Liver (tissue), 9 donors: Measurements from ENCODE around the gene ID4. TPM values are rescaled to one million over a fixed set of nuclear protein-coding genes. Genes with fewer than 3 reads are reported as not detected.

Experiments used
- DNase-seq: peaks from one replicate; pipeline ENCODE4 v3.0.0-alpha.2; 2017; ENCODE audit warnings: low spot score
- H3K27ac ChIP-seq, 2 donors: one replicate each; pipeline ENCODE4 v1.7.0; 2013; ENCODE audit warnings: inconsistent platforms in 2 of 2, low read length in 2 of 2, control low read depth in 1 of 2, low read depth in 1 of 2, mild to moderate bottlenecking in 1 of 2
- H3K27me3 ChIP-seq, 4 donors: one replicate each; pipeline versions ENCODE4 v1.6.1 to v1.7.0; 2013; ENCODE audit warnings: low read length in 3 of 4, inconsistent platforms in 1 of 4, mild to moderate bottlenecking in 1 of 4, moderate library complexity in 1 of 4; ENCODE audit not compliant: control insufficient read depth in 4 of 4, insufficient read depth in 4 of 4
- H3K36me3 ChIP-seq, 4 donors: one replicate each; pipeline versions ENCODE4 v1.6.1 to v1.7.0; 2013; ENCODE audit warnings: low read length in 3 of 4, mild to moderate bottlenecking in 3 of 4, low read depth in 1 of 4, moderate library complexity in 1 of 4; ENCODE audit not compliant: control insufficient read depth in 4 of 4, insufficient read depth in 3 of 4
- H3K4me1 ChIP-seq, 4 donors: one replicate each; pipeline versions ENCODE4 v1.6.1 to v1.7.0; 2013; ENCODE audit warnings: low read length in 3 of 4, mild to moderate bottlenecking in 3 of 4, moderate library complexity in 1 of 4; ENCODE audit not compliant: control insufficient read depth in 4 of 4, insufficient read depth in 4 of 4
- H3K4me3 ChIP-seq, 3 donors: one replicate each; pipeline versions ENCODE4 v1.6.1 to v1.7.0; 2013; ENCODE audit warnings: low read length in 3 of 3, control low read depth in 1 of 3, low read depth in 1 of 3, mild to moderate bottlenecking in 1 of 3
- H3K9ac ChIP-seq, 2 donors: one replicate each; pipeline ENCODE4 v1.7.0; 2013; ENCODE audit warnings: low read length in 2 of 2, mild to moderate bottlenecking in 2 of 2, moderate library complexity in 2 of 2, control low read depth in 1 of 2, low read depth in 1 of 2
- H3K9me3 ChIP-seq, 4 donors: one replicate each; pipeline versions ENCODE4 v1.6.1 to v1.7.0; 2013; ENCODE audit warnings: low read length in 3 of 4; ENCODE audit not compliant: control insufficient read depth in 4 of 4
- ATF3 ChIP-seq: IDR thresholded peaks from 2 replicates; pipeline ENCODE4 v1.6.1; 2016; ENCODE audit warnings: antibody characterized with exemption
- CTCF ChIP-seq: fragments of 150-350 bp; IDR thresholded peaks from 2 replicates; pipeline ENCODE4 v1.5.1; 2017; ENCODE audit warnings: improper control_type of control experiment, low read depth, low read length; ENCODE audit not compliant: missing input control
- EGR1 ChIP-seq, 2 donors: IDR thresholded peaks; 2 replicates each; pipeline ENCODE4 v1.6.1; 2016 to 2018; ENCODE audit warnings: antibody characterized with exemption in 2 of 2, low read depth in 2 of 2
- FOXA2 ChIP-seq: IDR thresholded peaks from 2 replicates; pipeline ENCODE4 v1.6.1; 2016; ENCODE audit warnings: antibody characterized with exemption
- GABPA ChIP-seq, 2 donors: IDR thresholded peaks in 1 of 2; conservative IDR thresholded peaks in 1 of 2; 2 replicates each; pipeline ENCODE4 v1.6.1; 2016; ENCODE audit warnings: antibody characterized with exemption in 2 of 2, mild to moderate bottlenecking in 1 of 2, moderate library complexity in 1 of 2
- HNF4G ChIP-seq: IDR thresholded peaks from 2 replicates; pipeline ENCODE4 v1.6.1; 2016; ENCODE audit warnings: antibody characterized with exemption
- JUND ChIP-seq, 2 donors: IDR thresholded peaks; 2 replicates each; pipeline ENCODE4 v1.6.1; 2016; ENCODE audit warnings: antibody characterized with exemption in 2 of 2
- NR2F2 ChIP-seq: IDR thresholded peaks from 2 replicates; pipeline ENCODE4 v1.6.1; 2016; ENCODE audit warnings: antibody characterized with exemption
- RAD21 ChIP-seq, 2 donors: IDR thresholded peaks; 2 replicates each; pipeline ENCODE4 v1.6.1; 2016; ENCODE audit warnings: antibody characterized with exemption in 2 of 2, mild to moderate bottlenecking in 2 of 2
- SP1 ChIP-seq: IDR thresholded peaks from 2 replicates; pipeline ENCODE4 v1.6.1; 2018; ENCODE audit warnings: antibody characterized with exemption, mild to moderate bottlenecking
- TAF1 ChIP-seq: conservative IDR thresholded peaks from 2 replicates; pipeline ENCODE4 v1.6.1; 2016; ENCODE audit warnings: antibody characterized with exemption, mild to moderate bottlenecking
- YY1 ChIP-seq: IDR thresholded peaks from 2 replicates; pipeline ENCODE4 v1.6.1; 2016; ENCODE audit warnings: antibody characterized with exemption, mild to moderate bottlenecking
- ZBTB33 ChIP-seq: IDR thresholded peaks from 2 replicates; pipeline ENCODE4 v1.6.1; 2016; ENCODE audit warnings: antibody characterized with exemption
- WGBS: extraction: QIAGEN DNeasy Blood & Tissue Kit; methylation state at CpG from one replicate; pipeline ENCODE4 v1.1.7; 2013; 5-methylcytosine and 5-hydroxymethylcytosine counted together
- polyA plus RNA-seq, 2 donors: library from polyadenylated mRNA; stranded (reverse) in 1 of 2; unstranded in 1 of 2; fragments of 200-250 nt in 1 of 2; fragments of >200 nt in 1 of 2; fragmentation: Nextera tagmentation in 1 of 2; extraction: Ambion mirVana in 1 of 2; gene quantifications; one replicate each; pipeline versions ENCODE4 v1.2.1 to v1.2.3, GENCODE V29; 2013 to 2015
- total RNA-seq, 2 donors: library from RNA; depleted of rRNA; stranded (reverse); fragments of >200 nt; gene quantifications; one replicate each; pipeline ENCODE4 v1.2.3, GENCODE V29; 2014
- TF ChIP-seq, protein P1 (sequence below): IDR thresholded peaks from 2 replicates; pipeline ENCODE4 v1.6.1; 2016; ENCODE audit warnings: antibody characterized with exemption
- TF ChIP-seq, protein P2 (sequence below): IDR thresholded peaks from 2 replicates; pipeline ENCODE4 v1.6.1; 2016; ENCODE audit warnings: antibody characterized with exemption, mild to moderate bottlenecking
- donor health status: healthy.
- donor health status: healthy.
- donor health status: healthy.
- donor health status: healthy.
- donor health status: healthy.

Gene ID4
- total and polyA plus RNA-seq, 4 donors, result 0.38 to 3.7 (median 1.2) TPM

- no peak for TF ChIP-seq CTCF
- no peak for TF ChIP-seq JUND (IDR thresholded peaks at IDR 0.05)
Observed at GRCh38 chr6:19805129-19805481, 32.1 kb upstream of the ID4 start (continued).

DNA sequence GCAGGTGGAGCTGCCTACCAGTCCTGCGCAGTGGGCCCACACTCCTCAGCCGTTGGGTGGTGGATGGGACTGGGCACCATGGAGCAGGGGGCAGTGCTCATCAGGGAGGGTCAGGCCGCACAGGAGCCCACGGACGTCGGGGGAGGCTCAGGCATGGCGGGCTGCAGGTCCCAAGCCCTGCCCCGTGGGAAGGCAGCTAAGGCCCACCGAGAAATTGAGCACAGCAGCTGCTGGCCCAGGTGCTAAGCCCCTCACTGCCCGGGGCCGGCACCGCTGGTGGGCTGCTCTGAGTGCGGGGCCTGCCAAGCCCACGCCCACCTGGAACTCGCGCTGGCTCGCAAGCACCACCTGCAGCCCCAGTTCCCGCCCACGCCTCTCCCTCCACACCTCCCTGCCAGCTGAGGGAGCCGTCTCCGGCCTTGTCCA is 30.2 kb upstream of the ID4 start:
- H3K27me3 ChIP-seq, result peaks cover 0 to 2% (median 0%) of the 10 kb centered on the region in 4 donors
- WGBS, result 96% methylated on average over 21 of the region's 21 CpGs
- no peak for DNase-seq

DNA sequence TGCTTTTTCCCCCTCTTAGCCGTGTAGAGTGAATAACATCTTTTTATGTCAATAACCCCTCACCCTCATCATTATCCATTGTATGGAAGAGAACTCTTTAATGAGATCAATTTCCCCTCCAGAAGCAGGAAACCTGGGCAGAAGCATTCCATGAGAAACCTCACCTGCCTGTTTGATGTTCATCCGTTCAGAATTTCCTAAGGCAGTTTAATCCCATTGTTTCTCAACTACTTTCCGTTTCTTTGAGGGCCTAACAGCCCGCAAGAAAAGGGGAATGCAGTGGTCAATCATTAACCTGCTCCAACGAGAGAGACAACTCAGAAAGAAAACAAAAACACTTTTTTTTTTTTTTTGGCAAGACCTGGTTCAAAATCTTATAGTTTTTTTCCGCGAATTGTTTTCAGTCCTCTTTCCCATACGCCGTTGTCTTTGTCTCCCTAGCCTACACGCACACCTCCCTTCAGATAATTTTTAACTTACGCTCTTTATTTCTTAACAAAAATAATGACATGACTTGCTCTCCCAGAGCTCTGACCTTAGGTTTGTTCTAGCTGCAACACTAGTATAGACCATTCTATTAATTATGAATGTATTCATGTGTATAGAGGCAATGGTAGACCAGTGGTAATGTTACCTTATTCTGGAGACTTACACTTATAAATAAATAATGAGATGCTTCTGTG is 25.6 kb upstream of the ID4 start:
- no peaks in the 10 kb centered on the region for H3K36me3 ChIP-seq
- no peaks in the 10 kb centered on the region for H3K9me3 ChIP-seq
- H3K27me3 ChIP-seq, result peaks cover 0 to 6% (median 3%) of the 10 kb centered on the region in 4 donors
- no peak overlapping the region for H3K27ac ChIP-seq
- no peak overlapping the region for H3K4me3 ChIP-seq
- peaks cover 0 to 6% (median 3%) of the 10 kb centered on the region in 4 donors for H3K4me1 ChIP-seq
- WGBS, result 35% methylated on average over 11 of the region's 11 CpGs
- DNase-seq, result no peak
- H3K9ac ChIP-seq, result no peak overlapping the region
- TF ChIP-seq HNF4G, result no peak
- no peak for TF ChIP-seq FOXA2
- TF ChIP-seq, protein P1, sequence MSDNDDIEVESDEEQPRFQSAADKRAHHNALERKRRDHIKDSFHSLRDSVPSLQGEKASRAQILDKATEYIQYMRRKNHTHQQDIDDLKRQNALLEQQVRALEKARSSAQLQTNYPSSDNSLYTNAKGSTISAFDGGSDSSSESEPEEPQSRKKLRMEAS, result no peak
- no peak for TF ChIP-seq ZBTB33
- TF ChIP-seq YY1, result no peak
- TF ChIP-seq RAD21 (IDR thresholded peaks at IDR 0.05), result no peak
- TF ChIP-seq, protein P2, sequence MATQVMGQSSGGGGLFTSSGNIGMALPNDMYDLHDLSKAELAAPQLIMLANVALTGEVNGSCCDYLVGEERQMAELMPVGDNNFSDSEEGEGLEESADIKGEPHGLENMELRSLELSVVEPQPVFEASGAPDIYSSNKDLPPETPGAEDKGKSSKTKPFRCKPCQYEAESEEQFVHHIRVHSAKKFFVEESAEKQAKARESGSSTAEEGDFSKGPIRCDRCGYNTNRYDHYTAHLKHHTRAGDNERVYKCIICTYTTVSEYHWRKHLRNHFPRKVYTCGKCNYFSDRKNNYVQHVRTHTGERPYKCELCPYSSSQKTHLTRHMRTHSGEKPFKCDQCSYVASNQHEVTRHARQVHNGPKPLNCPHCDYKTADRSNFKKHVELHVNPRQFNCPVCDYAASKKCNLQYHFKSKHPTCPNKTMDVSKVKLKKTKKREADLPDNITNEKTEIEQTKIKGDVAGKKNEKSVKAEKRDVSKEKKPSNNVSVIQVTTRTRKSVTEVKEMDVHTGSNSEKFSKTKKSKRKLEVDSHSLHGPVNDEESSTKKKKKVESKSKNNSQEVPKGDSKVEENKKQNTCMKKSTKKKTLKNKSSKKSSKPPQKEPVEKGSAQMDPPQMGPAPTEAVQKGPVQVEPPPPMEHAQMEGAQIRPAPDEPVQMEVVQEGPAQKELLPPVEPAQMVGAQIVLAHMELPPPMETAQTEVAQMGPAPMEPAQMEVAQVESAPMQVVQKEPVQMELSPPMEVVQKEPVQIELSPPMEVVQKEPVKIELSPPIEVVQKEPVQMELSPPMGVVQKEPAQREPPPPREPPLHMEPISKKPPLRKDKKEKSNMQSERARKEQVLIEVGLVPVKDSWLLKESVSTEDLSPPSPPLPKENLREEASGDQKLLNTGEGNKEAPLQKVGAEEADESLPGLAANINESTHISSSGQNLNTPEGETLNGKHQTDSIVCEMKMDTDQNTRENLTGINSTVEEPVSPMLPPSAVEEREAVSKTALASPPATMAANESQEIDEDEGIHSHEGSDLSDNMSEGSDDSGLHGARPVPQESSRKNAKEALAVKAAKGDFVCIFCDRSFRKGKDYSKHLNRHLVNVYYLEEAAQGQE, result no peak
- TF ChIP-seq TAF1, result no peak
- TF ChIP-seq NR2F2, result no peak
- TF ChIP-seq SP1, result no peak
- TF ChIP-seq GABPA (IDR thresholded peaks at IDR 0.05 in 1 of 2, conservative IDR thresholded peaks at IDR 0.05 in 1 of 2), result no peak

More for the DNA sequence above, 30.2 kb upstream of the ID4 start:
- H3K4me1 ChIP-seq, result peaks cover 3 to 16% (median 8%) of the 10 kb centered on the region in 4 donors
- no peak overlapping the region for H3K27ac ChIP-seq
- no peaks in the 10 kb centered on the region for H3K36me3 ChIP-seq
- H3K9me3 ChIP-seq, result no peaks in the 10 kb centered on the region
- TF ChIP-seq RAD21 (IDR thresholded peaks at IDR 0.05) (no peak), GABPA (IDR thresholded peaks at IDR 0.05 in 1 of 2, conservative IDR thresholded peaks at IDR 0.05 in 1 of 2) (no peak), SP1 (no peak), EGR1 (IDR thresholded peaks at IDR 0.05; ENCODE audit: low read depth in 2 of 2) (no peak), ATF3 (no peak)
- H3K4me3 ChIP-seq, result no peak overlapping the region
- H3K9ac ChIP-seq, result no peak overlapping the region
